Measurements from ENCODE around the gene ZNF516.

Gene ZNF516

GRCh38 chr18:76507830-76508385 lies 12.9 kb upstream of the ZNF516 start:
- no peak for TF ChIP-seq CTCF (IDR thresholded peaks at IDR 0.05; ENCODE audit: low read depth, low read length)
- H3K4me3 ChIP-seq (ENCODE audit: low read depth, low read length) = no peak overlapping the region
- DNase-seq (ENCODE audit: low read depth, low spot score) = no peak
- in situ Hi-C loops (cut with HindIII; ENCODE audit: low sequenced_read_pairs) = no loop called here

GRCh38 chr18:76506974-76507764 lies 12.1 kb upstream of the ZNF516 start:
- TF ChIP-seq CTCF (IDR thresholded peaks at IDR 0.05; ENCODE audit: low read depth, low read length) = no peak
- H3K4me3 ChIP-seq (ENCODE audit: low read depth, low read length) = no peak overlapping the region
- in situ Hi-C loops (cut with HindIII; ENCODE audit: low sequenced_read_pairs) = no loop called here
- DNase-seq (ENCODE audit: low read depth, low spot score) = no peak

- in situ Hi-C loops (cut with HindIII; ENCODE audit: low sequenced_read_pairs) = no loop called here
Observed at GRCh38 chr18:76506395-76506794, 11.4 kb upstream of the ZNF516 start.

GRCh38 chr18:76505614-76506013 lies 10.6 kb upstream of the ZNF516 start:
- no peak for DNase-seq (ENCODE audit: low read depth, low spot score)
- no peak overlapping the region for H3K4me3 ChIP-seq (ENCODE audit: low read depth, low read length)
- in situ Hi-C loops (cut with HindIII; ENCODE audit: low sequenced_read_pairs) = no loop called here
- no peak for TF ChIP-seq CTCF (IDR thresholded peaks at IDR 0.05; ENCODE audit: low read depth, low read length)

More at GRCh38 chr18:76506395-76506794, 11.4 kb upstream of the ZNF516 start:
- no peak overlapping the region for H3K4me3 ChIP-seq (ENCODE audit: low read depth, low read length)
- no peak for TF ChIP-seq CTCF (IDR thresholded peaks at IDR 0.05; ENCODE audit: low read depth, low read length)
- DNase-seq (ENCODE audit: low read depth, low spot score) = no peak

GRCh38 chr18:76504749-76505148 lies 9.7 kb upstream of the ZNF516 start:
- TF ChIP-seq CTCF (IDR thresholded peaks at IDR 0.05; ENCODE audit: low read depth, low read length) = no peak
- no peak overlapping the region for H3K4me3 ChIP-seq (ENCODE audit: low read depth, low read length)
- in situ Hi-C loops (cut with HindIII; ENCODE audit: low sequenced_read_pairs) = no loop called here
- no peak for DNase-seq (ENCODE audit: low read depth, low spot score)

GRCh38 chr18:76503649-76504386 lies 8.8 kb upstream of the ZNF516 start:
- no peak for DNase-seq (ENCODE audit: low read depth, low spot score)
- H3K4me3 ChIP-seq (ENCODE audit: low read depth, low read length) = no peak overlapping the region
- in situ Hi-C loops (cut with HindIII; ENCODE audit: low sequenced_read_pairs) = no loop called here
- no peak for TF ChIP-seq CTCF (IDR thresholded peaks at IDR 0.05; ENCODE audit: low read depth, low read length)
